H1 (cell line): ENCODE results near the gene GDPD4.

Experiments
- ATF3 ChIP-seq: IDR thresholded peaks from 2 replicates; pipeline ENCODE4 v1.6.1; 2011; ENCODE audit warnings: low read depth, mild to moderate bottlenecking, low read length; ENCODE audit not compliant: insufficient read depth
- GABPA ChIP-seq: IDR thresholded peaks from 2 replicates; pipeline ENCODE4 v1.6.1; 2011; ENCODE audit warnings: mild to moderate bottlenecking, low read length, moderate library complexity, borderline replicate concordance; ENCODE audit not compliant: insufficient read depth
- KDM1A ChIP-seq: fragments of 200-600, 300-600 bp; sonication (generic); IDR thresholded peaks from 2 replicates; pipeline ENCODE4 v1.7.1; 2016; ENCODE audit warnings: mild to moderate bottlenecking, low read length, borderline replicate concordance

GRCh38 chr11:77345621-77346020, 44.1 kb upstream of the GDPD4 start:
- TF ChIP-seq GABPA: no peak
- TF ChIP-seq ATF3: no peak
- TF ChIP-seq KDM1A: no peak
